Breast epithelium (tissue), 4 donors: Measurements from ENCODE around the gene SH3TC1. TPM values are rescaled to one million over a fixed set of nuclear protein-coding genes. Genes with fewer than 3 reads are reported as not detected.

Source experiments
- DNase-seq, 2 donors: peaks; one replicate each; pipeline ENCODE4 v3.0.0-alpha.2; 2019; ENCODE audit warnings: low spot score in 2 of 2
- H3K27ac ChIP-seq, 2 donors: fragments of 200-600 bp; sonication (generic) in 1 of 2; one replicate each; pipeline ENCODE4 v1.5.1; 2016 to 2019; ENCODE audit warnings: mild to moderate bottlenecking in 1 of 2
- H3K27me3 ChIP-seq, 2 donors: fragments of 200-600 bp; sonication (generic) in 1 of 2; one replicate each; pipeline versions ENCODE4 v1.5.1 to v1.6.0; 2017 to 2019; ENCODE audit warnings: control low read depth in 1 of 2, mild to moderate bottlenecking in 1 of 2
- H3K36me3 ChIP-seq: fragments of 200-600 bp; one replicate; pipeline ENCODE4 v1.5.1; 2019
- H3K4me1 ChIP-seq, 2 donors: fragments of 200-600 bp; sonication (generic); one replicate each; pipeline ENCODE4 v1.5.1; 2016 to 2019; ENCODE audit warnings: control low read depth in 1 of 2
- H3K4me3 ChIP-seq, 3 donors: fragments of 200-600 bp; sonication (generic); 1 replicate in 2 of 3; 2 replicates in 1 of 3; pipeline ENCODE4 v1.5.1; 2016 to 2019; ENCODE audit warnings: mild to moderate bottlenecking in 3 of 3, moderate library complexity in 2 of 3
- H3K9me3 ChIP-seq, 2 donors: fragments of 200-600 bp; sonication (generic) in 1 of 2; one replicate each; pipeline ENCODE4 v1.5.1; 2016 to 2019; ENCODE audit warnings: control low read depth in 1 of 2
- CTCF ChIP-seq, 3 donors: fragments of 450-650 bp; IDR thresholded peaks; one replicate each; pipeline ENCODE4 v1.5.1; 2016 to 2017; ENCODE audit warnings: antibody characterized with exemption in 3 of 3, mild to moderate bottlenecking in 3 of 3, moderate library complexity in 3 of 3
- POLR2A ChIP-seq: fragments of 450-650 bp; IDR thresholded peaks from one replicate; pipeline ENCODE4 v1.6.1; 2016; ENCODE audit warnings: antibody characterized with exemption, mild to moderate bottlenecking, moderate library complexity
- POLR2AphosphoS5 ChIP-seq, 3 donors: sonication (generic); formaldehyde crosslinking; IDR thresholded peaks; one replicate each; pipeline ENCODE4 v1.6.1; 2017; ENCODE audit warnings: antibody characterized with exemption in 3 of 3
- intact Hi-C: fragments of 100-400 bp; cut with DNase I; formaldehyde crosslinking; loops from one replicate; pipeline ENCODE4 v1.15.1; 2023; ENCODE audit warnings: low total_unique reads
- total RNA-seq, 3 donors: library from RNA; depleted of rRNA; stranded (reverse); fragments of >200 nt; gene quantifications; one replicate each; pipeline ENCODE4 v1.1.0, GENCODE V29; 2016

Gene SH3TC1
- total RNA-seq, 3 donors from 2014 or later = 16.4 to 28.8 (median 17.3) TPM

DNA sequence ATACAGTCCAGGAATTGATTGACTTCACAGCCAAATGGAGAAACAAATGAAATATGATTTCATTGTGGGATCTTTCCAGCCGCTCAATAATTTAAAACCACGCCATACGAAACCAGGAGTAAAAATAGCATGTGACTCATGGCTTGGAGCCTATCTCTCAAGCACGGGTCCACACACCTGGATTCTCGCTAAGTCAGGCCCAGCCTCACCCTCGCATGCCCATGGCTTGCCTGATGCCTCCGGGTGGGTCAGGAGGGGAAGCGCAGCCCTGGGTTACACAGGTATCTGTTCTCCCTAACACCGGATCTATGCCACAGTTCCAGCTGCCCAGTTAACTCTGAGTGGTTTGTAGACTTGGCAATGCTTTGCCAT is 34.9 kb upstream of the SH3TC1 start:
- Histone ChIP-seq H3K27ac (no peak overlapping the region), H3K27me3 (no peaks in the 10 kb centered on the region), H3K9me3 (peaks cover 0 to 9% of the 10 kb centered on the region in 2 donors), H3K36me3 (no peaks in the 10 kb centered on the region), H3K4me3 (no peak overlapping the region), H3K4me1 (no peaks in the 10 kb centered on the region)
- intact Hi-C loops = no loop called here
- TF ChIP-seq POLR2AphosphoS5 (IDR thresholded peaks at IDR 0.05) (no peak), CTCF (IDR thresholded peaks at IDR 0.05) (no peak), POLR2A (no peak)
- DNase-seq = no peak

DNA sequence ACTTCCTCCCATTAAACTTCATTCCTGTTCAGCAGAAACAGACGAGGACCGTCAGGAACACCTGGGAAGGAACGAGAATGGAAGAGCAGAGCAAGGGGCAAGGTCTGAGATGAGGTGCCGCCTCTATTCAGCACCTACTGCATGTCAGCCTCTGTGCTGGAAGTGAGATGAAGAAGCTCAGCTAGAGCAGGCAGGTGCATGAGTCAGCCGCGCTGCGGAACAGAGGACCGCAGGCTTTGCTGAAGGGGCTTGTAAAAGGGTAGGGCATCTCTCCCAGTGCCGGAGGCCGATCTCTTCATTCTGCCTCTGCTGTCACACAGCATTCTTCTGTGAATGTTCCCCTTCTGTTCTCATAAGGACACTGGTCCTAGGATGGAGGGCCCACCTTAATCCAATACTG is 34.4 kb upstream of the SH3TC1 start:
- Histone ChIP-seq H3K9me3 (peaks cover 0 to 9% of the 10 kb centered on the region in 2 donors), H3K36me3 (no peaks in the 10 kb centered on the region), H3K27me3 (no peaks in the 10 kb centered on the region), H3K27ac (no peak overlapping the region), H3K4me3 (no peak overlapping the region), H3K4me1 (no peaks in the 10 kb centered on the region)
- intact Hi-C loops = no loop called here
- TF ChIP-seq POLR2A = no peak
- no peak for TF ChIP-seq POLR2AphosphoS5 (IDR thresholded peaks at IDR 0.05)
- no peak for TF ChIP-seq CTCF (IDR thresholded peaks at IDR 0.05)
- no peak for DNase-seq

DNA sequence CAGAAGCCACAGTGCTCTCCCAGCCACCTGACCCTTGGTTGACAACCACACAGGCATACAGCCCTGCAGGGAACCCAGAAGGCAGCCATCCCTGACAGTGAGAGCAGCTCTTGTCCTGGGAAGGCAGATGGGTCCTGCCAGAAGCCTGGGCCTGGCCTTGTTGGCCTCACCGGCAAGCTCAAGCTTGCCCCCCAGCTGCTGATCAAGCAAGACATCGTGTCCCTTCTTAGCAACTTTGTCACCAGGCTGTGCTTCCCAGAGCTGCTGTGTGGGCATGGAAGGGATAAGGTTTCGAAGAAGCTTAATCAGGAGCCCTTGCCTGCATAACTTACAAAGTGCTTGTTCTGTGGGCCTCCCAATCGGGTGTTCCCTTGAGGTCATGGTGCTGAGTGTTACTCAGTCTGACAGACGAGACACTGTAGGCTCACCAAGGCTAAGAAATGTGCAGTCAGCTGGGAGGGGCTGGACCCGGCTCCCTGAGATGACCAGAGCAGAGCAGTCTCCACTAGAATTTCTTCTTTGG is 33.7 kb upstream of the SH3TC1 start:
- intact Hi-C loops = no loop called here
- H3K27me3 ChIP-seq = no peaks in the 10 kb centered on the region
- no peaks in the 10 kb centered on the region for H3K36me3 ChIP-seq
- no peak overlapping the region for H3K4me3 ChIP-seq
- DNase-seq = no peak
- peaks cover 0 to 9% of the 10 kb centered on the region in 2 donors for H3K9me3 ChIP-seq
- H3K27ac ChIP-seq = no peak overlapping the region
- H3K4me1 ChIP-seq = no peaks in the 10 kb centered on the region
- TF ChIP-seq POLR2A (no peak), CTCF (IDR thresholded peaks at IDR 0.05) (no peak), POLR2AphosphoS5 (IDR thresholded peaks at IDR 0.05) (no peak)

GRCh38 chr4:8167291-8167690 is 31.8 kb upstream of the SH3TC1 start:
- peaks cover 0 to 9% of the 10 kb centered on the region in 2 donors for H3K9me3 ChIP-seq
- H3K36me3 ChIP-seq = no peaks in the 10 kb centered on the region
- no peaks in the 10 kb centered on the region for H3K27me3 ChIP-seq
- H3K4me1 ChIP-seq = no peaks in the 10 kb centered on the region
- no peak overlapping the region for H3K27ac ChIP-seq
- intact Hi-C loops = no loop called here
- DNase-seq = no peak
- TF ChIP-seq CTCF (IDR thresholded peaks at IDR 0.05) = no peak
- TF ChIP-seq POLR2AphosphoS5 (IDR thresholded peaks at IDR 0.05) = no peak
- TF ChIP-seq POLR2A = no peak
- H3K4me3 ChIP-seq = no peak overlapping the region

GRCh38 chr4:8167815-8168214 is 31.3 kb upstream of the SH3TC1 start:
- TF ChIP-seq POLR2A (no peak), CTCF (IDR thresholded peaks at IDR 0.05) (no peak), POLR2AphosphoS5 (IDR thresholded peaks at IDR 0.05) (no peak)
- H3K27ac ChIP-seq = no peak overlapping the region
- no peaks in the 10 kb centered on the region for H3K36me3 ChIP-seq
- intact Hi-C loops = no loop called here
- DNase-seq = no peak
- H3K27me3 ChIP-seq = no peaks in the 10 kb centered on the region
- no peaks in the 10 kb centered on the region for H3K4me1 ChIP-seq
- peaks cover 0 to 9% of the 10 kb centered on the region in 2 donors for H3K9me3 ChIP-seq
- H3K4me3 ChIP-seq = no peak overlapping the region
